ENCODE data around the gene WAPL.

DNA sequence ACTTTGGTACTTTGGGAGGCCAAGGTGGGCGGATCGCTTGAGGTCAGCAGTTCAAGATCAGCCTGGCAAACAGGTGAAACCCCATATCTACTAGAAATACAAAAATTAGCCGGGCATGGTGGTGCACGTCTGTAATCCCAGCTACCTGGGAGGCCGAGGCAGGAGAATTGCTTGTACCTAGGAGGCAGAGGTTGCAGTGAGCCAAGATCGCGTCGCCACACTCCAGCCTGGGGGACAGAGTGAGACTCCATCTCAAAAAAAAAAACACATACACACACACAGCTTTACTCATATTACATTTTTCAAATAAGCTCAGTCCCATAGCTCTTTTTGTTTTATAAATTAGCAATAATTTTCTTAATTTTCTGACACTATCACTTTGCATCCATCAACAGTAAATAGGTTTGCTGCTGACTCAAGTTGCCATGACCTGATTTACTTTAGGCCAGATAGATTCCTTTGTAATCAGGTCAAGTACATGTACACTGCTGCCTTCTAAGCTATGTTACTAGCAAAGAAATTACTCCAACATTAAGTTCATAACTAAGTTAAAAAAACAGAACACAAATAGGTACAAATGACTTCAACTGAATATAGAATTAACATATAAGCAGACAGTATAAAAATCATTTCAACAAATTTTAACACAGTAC lies 31.5 kb downstream of the WAPL start:
- TF ChIP-seq CTCF (IDR thresholded peaks at IDR 0.05) (no peak), POLR2A (IDR thresholded peaks at IDR 0.05) (no peak)
